SU-DHL-6 (cell line): ENCODE measurements around the gene MRPL36.

ENCODE experiments used
- H2AFZ ChIP-seq: fragments of 200-600 bp; sonication (generic); 2 replicates; pipeline ENCODE4 v1.6.1; 2014; ENCODE audit warnings: low read depth, mild to moderate bottlenecking, moderate library complexity, mixed read lengths, antibody characterized with exemption, low read length; ENCODE audit not compliant: severe bottlenecking
- H3F3A ChIP-seq: fragments of 200-600 bp; shearing (Covaris generic); 2 replicates; pipeline ENCODE4 v1.6.0; 2016; ENCODE audit warnings: antibody characterized with exemption, mild to moderate bottlenecking; ENCODE audit not compliant: insufficient read depth
- H3K27ac ChIP-seq: fragments of 200-600 bp; sonication (generic); 2 replicates; pipeline ENCODE4 v1.5.1; 2016; ENCODE audit warnings: low read depth, mild to moderate bottlenecking, low read length, moderate library complexity, mixed read lengths
- H3K27me3 ChIP-seq: fragments of 200-600 bp; sonication (generic), shearing (Covaris generic); 2 replicates; pipeline ENCODE4 v1.6.0; 2014; ENCODE audit warnings: mild to moderate bottlenecking, low read length
- H3K36me3 ChIP-seq: fragments of 200-600 bp; sonication (generic); 2 replicates; pipeline ENCODE4 v1.6.1; 2014; ENCODE audit warnings: mild to moderate bottlenecking, low read length, mixed read lengths
- H3K4me2 ChIP-seq: fragments of 300-600, 200-600 bp; shearing (Covaris generic), sonication (generic); 2 replicates; pipeline ENCODE4 v1.6.0; 2014; ENCODE audit warnings: low read length, low read depth, mild to moderate bottlenecking; ENCODE audit not compliant: poor library complexity, severe bottlenecking
- H3K4me3 ChIP-seq: fragments of 200-600 bp; sonication (generic); 2 replicates; pipeline ENCODE4 v1.5.1; 2014; ENCODE audit warnings: antibody characterized with exemption, low read length, mild to moderate bottlenecking, mixed read lengths; ENCODE audit not compliant: insufficient read depth, poor library complexity, severe bottlenecking
- H3K79me2 ChIP-seq: fragments of 200-600 bp; sonication (generic); 2 replicates; pipeline ENCODE4 v1.6.1; 2014; ENCODE audit warnings: mild to moderate bottlenecking, low read length, moderate library complexity; ENCODE audit not compliant: insufficient read depth
- H3K9ac ChIP-seq: fragments of 200-600 bp; sonication (generic); 2 replicates; pipeline ENCODE4 v1.7.0; 2014; ENCODE audit warnings: mild to moderate bottlenecking, low read length
- H3K9me2 ChIP-seq: fragments of 200-600 bp; sonication (generic); replicated peaks from 2 replicates; pipeline ENCODE4 v1.6.1; 2014; ENCODE audit warnings: low read length; ENCODE audit not compliant: insufficient read depth
- H3K9me3 ChIP-seq: fragments of 200-600 bp; sonication (generic); 2 replicates; pipeline ENCODE4 v1.6.1; 2014; ENCODE audit warnings: low read length, mixed read lengths; ENCODE audit not compliant: insufficient read depth
- H4K20me1 ChIP-seq: fragments of 200-600 bp; sonication (generic); 2 replicates; pipeline ENCODE4 v1.6.1; 2014; ENCODE audit warnings: low read depth, mild to moderate bottlenecking, antibody characterized with exemption, low read length, moderate library complexity, mixed read lengths
- CTCF ChIP-seq: fragments of 200-600 bp; sonication (generic); IDR thresholded peaks from one replicate; pipeline ENCODE4 v1.5.1; 2017; ENCODE audit warnings: antibody characterized with exemption, mild to moderate bottlenecking, low read length, moderate library complexity; ENCODE audit not compliant: insufficient read depth, poor library complexity, severe bottlenecking
- EZH2phosphoT487 ChIP-seq: fragments of 200-600 bp; sonication (generic), shearing (Covaris generic); conservative IDR thresholded peaks from 2 replicates; pipeline ENCODE4 v1.6.1; 2018; ENCODE audit warnings: mild to moderate bottlenecking, antibody characterized with exemption, low read length, moderate library complexity, mixed read lengths

The MRPL36 gene

GRCh38 chr5:1753490-1753889 is 46.1 kb downstream of the MRPL36 start:
- H3K4me2 ChIP-seq, result no peak overlapping the region

GRCh38 chr5:1752881-1753280 is 46.8 kb downstream of the MRPL36 start:
- Histone ChIP-seq H3K4me2 (no peak overlapping the region), H3K27me3 (no peaks in the 10 kb centered on the region), H3F3A (no peaks in the 10 kb centered on the region), H3K9me3 (no peaks in the 10 kb centered on the region), H3K9me2 (no peaks in the 10 kb centered on the region), H3K79me2 (no peaks in the 10 kb centered on the region), H2AFZ (no peak overlapping the region), H3K36me3 (no peaks in the 10 kb centered on the region), H3K4me3 (no peak overlapping the region), H3K9ac (no peak overlapping the region), H3K27ac (no peak overlapping the region), H4K20me1 (no peaks in the 10 kb centered on the region)
- TF ChIP-seq CTCF (no peak), EZH2phosphoT487 (no peak)

More at GRCh38 chr5:1753490-1753889, 46.1 kb downstream of the MRPL36 start:
- no peak for TF ChIP-seq CTCF
- TF ChIP-seq EZH2phosphoT487, result no peak
- H3K9me2 ChIP-seq, result no peaks in the 10 kb centered on the region
- no peak overlapping the region for H3K4me3 ChIP-seq
- H3K27me3 ChIP-seq, result no peaks in the 10 kb centered on the region
- H3K79me2 ChIP-seq, result no peaks in the 10 kb centered on the region
- no peak overlapping the region for H2AFZ ChIP-seq
- H3K9me3 ChIP-seq, result 0 out of 2 replicates have a peak, but pooled peaks cover 2% of the 10 kb centered on the region
- no peaks in the 10 kb centered on the region for H3F3A ChIP-seq
- H3K36me3 ChIP-seq, result no peaks in the 10 kb centered on the region
- no peak overlapping the region for H3K27ac ChIP-seq
- H4K20me1 ChIP-seq, result no peaks in the 10 kb centered on the region
- no peak overlapping the region for H3K9ac ChIP-seq

- no peak overlapping the region for H3K9ac ChIP-seq
- no peak for TF ChIP-seq EZH2phosphoT487
- no peak for TF ChIP-seq CTCF
- no peaks in the 10 kb centered on the region for H3K27me3 ChIP-seq
- H3K9me3 ChIP-seq, result no peaks in the 10 kb centered on the region
- H3K79me2 ChIP-seq, result no peaks in the 10 kb centered on the region
- H3K4me2 ChIP-seq, result no peak overlapping the region
- no peaks in the 10 kb centered on the region for H3K9me2 ChIP-seq
- no peak overlapping the region for H3K4me3 ChIP-seq
- H4K20me1 ChIP-seq, result no peaks in the 10 kb centered on the region
- no peaks in the 10 kb centered on the region for H3F3A ChIP-seq
- no peaks in the 10 kb centered on the region for H3K36me3 ChIP-seq
- H3K27ac ChIP-seq, result no peak overlapping the region
- H2AFZ ChIP-seq, result no peak overlapping the region
Measured at GRCh38 chr5:1751864-1752822, 47.5 kb downstream of the MRPL36 start.
